HCT116 (cell line): ENCODE data around the gene RPL34. TPM values are rescaled to one million over a fixed set of nuclear protein-coding genes. Genes with fewer than 3 reads are reported as not detected.

Source experiments
- ATAC-seq: fragments of 200-7000 bp; cut with Tn5 transposase; 2 replicates; pipeline ENCODE4 v1.9.1; 2020; ENCODE audit warnings: mild to moderate bottlenecking, moderate library complexity
- BruUV-seq: library from RNA; stranded (reverse); fragments of 400-500 nt; replicated peaks from 2 replicates; lab custom pipeline; 2021; lab: Mats Ljungman, UMichigan
- CTCF ChIA-PET: fragments of 300-600 bp; sonication (Branson Sonifier 250); formaldehyde crosslinking; loops from one replicate; lab custom pipeline; 2021; ENCODE audit warnings: antibody characterized with exemption; lab: Charles Lee
- POLR2A ChIA-PET: fragments of 300-600, 350-600 bp; sonication (Branson Sonifier 250); formaldehyde crosslinking; loops from one replicate; lab custom pipeline; 2021; ENCODE audit warnings: antibody characterized with exemption; lab: Charles Lee
- RAD21 ChIA-PET, 2 experiments: fragments of 300-600 bp; sonication (Branson Sonifier 250); formaldehyde crosslinking; loops; one replicate each; lab custom pipeline; 2023; ENCODE audit warnings: low total read pairs in 2 of 2; ENCODE audit not compliant: uncharacterized antibody in 2 of 2, unreplicated experiment in 2 of 2, low non-redundant PET in 1 of 2; lab: Charles Lee
- DNase-seq: peaks from one replicate; pipeline ENCODE4 v3.0.0-alpha.2; 2010; ENCODE audit warnings: low read depth, low spot score
- H2AFZ ChIP-seq: fragments of 200-600 bp; shearing (Covaris generic), sonication (generic); 2 replicates; pipeline ENCODE4 v1.6.1; 2017; ENCODE audit warnings: low read depth, mixed run types, mixed read lengths, antibody characterized with exemption, low read length; ENCODE audit not compliant: poor library complexity, severe bottlenecking
- H3K27ac ChIP-seq: 2 replicates; pipeline ENCODE4 v1.5.1; 2012; ENCODE audit warnings: low read depth, low read length
- H3K27me3 ChIP-seq: fragments of 200-600 bp; sonication (generic); 2 replicates; pipeline ENCODE4 v1.6.1; 2016; ENCODE audit warnings: mixed run types, low read length, mixed read lengths; ENCODE audit not compliant: insufficient read depth
- H3K36me3 ChIP-seq, 2 experiments: fragments of 200-500 bp in 1 of 2; fragments of 200-600 bp in 1 of 2; sonication (Bioruptor generic) in 1 of 2; sonication (generic) in 1 of 2; 2 replicates each; pipeline versions ENCODE4 v1.5.1 to v1.6.1; 2014 to 2016; ENCODE audit warnings: low read length in 2 of 2, inconsistent platforms in 1 of 2, mixed read lengths in 1 of 2, mixed run types in 1 of 2; ENCODE audit not compliant: insufficient read depth in 2 of 2, control insufficient read depth in 1 of 2
- H3K4me1 ChIP-seq, 2 experiments: fragments of 200-600 bp in 1 of 2; sonication (generic) in 1 of 2; 2 replicates each; pipeline versions ENCODE4 v1.5.1 to v1.6.1; 2012 to 2017; ENCODE audit warnings: low read length in 2 of 2, inconsistent platforms in 1 of 2, mild to moderate bottlenecking in 1 of 2, mixed read lengths in 1 of 2, mixed run types in 1 of 2, moderate library complexity in 1 of 2; ENCODE audit not compliant: insufficient read depth in 2 of 2, control insufficient read depth in 1 of 2
- H3K4me2 ChIP-seq: fragments of 200-600 bp; sonication (generic); 2 replicates; pipeline ENCODE4 v1.6.1; 2017; ENCODE audit warnings: mixed run types, low read length, mixed read lengths
- H3K4me3 ChIP-seq, 2 experiments: fragments of 200-600 bp in 1 of 2; sonication (generic) in 1 of 2; replicated peaks in 1 of 2; 2 replicates each; pipeline ENCODE4 v1.5.1; 2011 to 2016; ENCODE audit warnings: low read length in 2 of 2, control low read depth in 1 of 2, low read depth in 1 of 2, mild to moderate bottlenecking in 1 of 2, mixed read lengths in 1 of 2, mixed run types in 1 of 2
- H3K79me2 ChIP-seq: fragments of 200-600 bp; sonication (generic); 2 replicates; pipeline ENCODE4 v1.6.1; 2017; ENCODE audit warnings: mild to moderate bottlenecking, mixed run types, low read length, moderate library complexity, mixed read lengths; ENCODE audit not compliant: insufficient read depth
- H3K9ac ChIP-seq: fragments of 200-600 bp; sonication (generic); 2 replicates; pipeline ENCODE4 v1.6.1; 2016; ENCODE audit warnings: low read length, mixed read lengths
- H3K9me2 ChIP-seq: fragments of 200-600 bp; sonication (generic), shearing (Covaris generic); 2 replicates; pipeline ENCODE4 v1.6.1; 2017; ENCODE audit warnings: mixed run types, mild to moderate bottlenecking, moderate library complexity; ENCODE audit not compliant: insufficient read depth
- H3K9me3 ChIP-seq, 2 experiments: fragments of 200-500 bp in 1 of 2; fragments of 200-600 bp in 1 of 2; sonication (Bioruptor generic) in 1 of 2; sonication (generic) in 1 of 2; 2 replicates each; pipeline ENCODE4 v1.6.1; 2014 to 2017; ENCODE audit warnings: low read length in 2 of 2, mixed read lengths in 2 of 2, inconsistent platforms in 1 of 2, low read depth in 1 of 2, mild to moderate bottlenecking in 1 of 2, mixed run types in 1 of 2, moderate library complexity in 1 of 2; ENCODE audit not compliant: control insufficient read depth in 1 of 2, insufficient read depth in 1 of 2
- H4K20me1 ChIP-seq: fragments of 200-600 bp; sonication (generic), shearing (Covaris generic); 2 replicates; pipeline ENCODE4 v1.6.1; 2017; ENCODE audit warnings: mixed run types, mild to moderate bottlenecking, moderate library complexity; ENCODE audit not compliant: insufficient read depth
- EGR1 ChIP-seq: IDR thresholded peaks from 2 replicates; pipeline ENCODE4 v1.6.1; 2012; ENCODE audit warnings: low read depth
- EZH2phosphoT487 ChIP-seq: fragments of 200-600 bp; IDR thresholded peaks from 2 replicates; pipeline ENCODE4 v1.6.1; 2018; ENCODE audit warnings: antibody characterized with exemption, borderline replicate concordance
- FOSL1 ChIP-seq: IDR thresholded peaks from 2 replicates; pipeline ENCODE4 v1.6.1; 2012; ENCODE audit warnings: low read depth
- MAX ChIP-seq: IDR thresholded peaks from 2 replicates; pipeline ENCODE4 v1.6.1; 2012
- SRF ChIP-seq: IDR thresholded peaks from 2 replicates; pipeline ENCODE4 v1.6.1; 2012; ENCODE audit warnings: low read depth
- ZFX ChIP-seq: fragments of 450-650 bp; IDR thresholded peaks from 2 replicates; pipeline ENCODE4 v1.6.1; 2017
- intact Hi-C: fragments of 100-400 bp; cut with micrococcal nuclease; formaldehyde crosslinking; loops from 2 replicates; pipeline ENCODE4 v1.10.0; 2022
- total RNA-seq: library from RNA; stranded (reverse); gene quantifications from one replicate; pipeline ENCODE4 v1.2.1, GENCODE V29; 2021; ENCODE audit not compliant: unreplicated experiment

Gene RPL34
- total RNA-seq, 1 experiment from 2014 or later = 1,359 TPM

- POLR2A ChIA-PET = no interaction called here
- Histone ChIP-seq H3K9me2 (no peaks in the 10 kb centered on the region), H3K4me1 (no peaks in the 10 kb centered on the region), H3K9me3 (no peaks in the 10 kb centered on the region), H2AFZ (no peak overlapping the region), H3K4me2 (no peak overlapping the region), H3K27me3 (no peaks in the 10 kb centered on the region), H3K36me3 (no peaks in the 10 kb centered on the region), H3K27ac (no peak overlapping the region), H3K9ac (no peak overlapping the region), H3K4me3 (no peak overlapping the region), H3K79me2 (no peaks in the 10 kb centered on the region), H4K20me1 (no peaks in the 10 kb centered on the region)
- BruUV-seq = no TSS peak
- RAD21 ChIA-PET = no interaction called here
- CTCF ChIA-PET = no interaction called here
- DNase-seq (no peak), ATAC-seq (no peak)
- intact Hi-C loops = no loop called here
- TF ChIP-seq SRF = no peak
- TF ChIP-seq EZH2phosphoT487 = no peak
- TF ChIP-seq MAX = no peak
- no peak for TF ChIP-seq FOSL1
- TF ChIP-seq EGR1 = no peak
- TF ChIP-seq ZFX = no peak
Measured at GRCh38 chr4:108674356-108674977, 54.1 kb downstream of the RPL34 start.

Other genes starting within 250 kb of the RPL34 start
- 105 TPM for gene OSTC, start 30.0 kb downstream of the RPL34 start, total RNA-seq
- gene ETNPPL, start 142.5 kb downstream of the RPL34 start, total RNA-seq = not detected